Panc1 (cell line): ENCODE results near the gene SLC48A1.

Experiments
- POLR2AphosphoS5 ChIP-seq: IDR thresholded peaks from 2 replicates; pipeline ENCODE4 v1.6.1; 2012; ENCODE audit warnings: mild to moderate bottlenecking, low read depth, low read length, moderate library complexity
- SIN3A ChIP-seq: IDR thresholded peaks from 2 replicates; pipeline ENCODE4 v1.6.1; 2012; ENCODE audit warnings: low read depth, mild to moderate bottlenecking, low read length, moderate library complexity, borderline replicate concordance; ENCODE audit not compliant: insufficient read depth
- TCF7L2 ChIP-seq: IDR thresholded peaks from 2 replicates; pipeline ENCODE4 v1.6.1; 2011; ENCODE audit warnings: mild to moderate bottlenecking, low read depth, low read length, inconsistent platforms
- TF ChIP-seq, protein P1 (sequence below): fragments of 450-650 bp; IDR thresholded peaks from 2 replicates; pipeline ENCODE4 v1.5.1; 2017; ENCODE audit warnings: mild to moderate bottlenecking
- TF ChIP-seq, protein P2 (sequence below), 2 experiments: IDR thresholded peaks; 2 replicates each; pipeline ENCODE4 v1.6.1; 2011 to 2012; ENCODE audit warnings: low read depth in 2 of 2, control low read depth in 1 of 2, low read length in 1 of 2, mild to moderate bottlenecking in 1 of 2, moderate library complexity in 1 of 2; ENCODE audit not compliant: insufficient read depth in 1 of 2

DNA sequence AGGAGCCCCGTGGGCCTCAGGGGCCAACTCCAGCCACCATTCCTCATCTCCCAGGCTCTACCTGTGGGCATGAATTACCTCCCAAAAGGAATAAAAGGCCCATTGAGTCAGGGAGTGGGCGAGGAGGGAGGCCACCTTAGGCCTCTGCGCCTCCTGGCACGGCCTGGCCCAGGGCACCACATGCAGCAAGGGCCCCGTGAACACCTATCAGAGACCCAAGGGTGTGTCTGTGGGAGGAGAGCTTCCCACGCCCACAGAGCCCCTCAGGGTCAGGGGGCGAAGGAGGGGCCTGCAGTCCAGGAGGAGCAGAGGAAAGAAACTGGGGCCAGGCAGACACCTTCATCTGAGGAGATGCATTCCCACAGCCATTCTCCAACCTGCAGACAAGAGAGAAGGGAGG is 26.5 kb upstream of the SLC48A1 start:
- TF ChIP-seq, protein P1, sequence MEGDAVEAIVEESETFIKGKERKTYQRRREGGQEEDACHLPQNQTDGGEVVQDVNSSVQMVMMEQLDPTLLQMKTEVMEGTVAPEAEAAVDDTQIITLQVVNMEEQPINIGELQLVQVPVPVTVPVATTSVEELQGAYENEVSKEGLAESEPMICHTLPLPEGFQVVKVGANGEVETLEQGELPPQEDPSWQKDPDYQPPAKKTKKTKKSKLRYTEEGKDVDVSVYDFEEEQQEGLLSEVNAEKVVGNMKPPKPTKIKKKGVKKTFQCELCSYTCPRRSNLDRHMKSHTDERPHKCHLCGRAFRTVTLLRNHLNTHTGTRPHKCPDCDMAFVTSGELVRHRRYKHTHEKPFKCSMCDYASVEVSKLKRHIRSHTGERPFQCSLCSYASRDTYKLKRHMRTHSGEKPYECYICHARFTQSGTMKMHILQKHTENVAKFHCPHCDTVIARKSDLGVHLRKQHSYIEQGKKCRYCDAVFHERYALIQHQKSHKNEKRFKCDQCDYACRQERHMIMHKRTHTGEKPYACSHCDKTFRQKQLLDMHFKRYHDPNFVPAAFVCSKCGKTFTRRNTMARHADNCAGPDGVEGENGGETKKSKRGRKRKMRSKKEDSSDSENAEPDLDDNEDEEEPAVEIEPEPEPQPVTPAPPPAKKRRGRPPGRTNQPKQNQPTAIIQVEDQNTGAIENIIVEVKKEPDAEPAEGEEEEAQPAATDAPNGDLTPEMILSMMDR, result no peak
- TF ChIP-seq SIN3A (no peak), POLR2AphosphoS5 (no peak), TCF7L2 (no peak)
- TF ChIP-seq, protein P2, sequence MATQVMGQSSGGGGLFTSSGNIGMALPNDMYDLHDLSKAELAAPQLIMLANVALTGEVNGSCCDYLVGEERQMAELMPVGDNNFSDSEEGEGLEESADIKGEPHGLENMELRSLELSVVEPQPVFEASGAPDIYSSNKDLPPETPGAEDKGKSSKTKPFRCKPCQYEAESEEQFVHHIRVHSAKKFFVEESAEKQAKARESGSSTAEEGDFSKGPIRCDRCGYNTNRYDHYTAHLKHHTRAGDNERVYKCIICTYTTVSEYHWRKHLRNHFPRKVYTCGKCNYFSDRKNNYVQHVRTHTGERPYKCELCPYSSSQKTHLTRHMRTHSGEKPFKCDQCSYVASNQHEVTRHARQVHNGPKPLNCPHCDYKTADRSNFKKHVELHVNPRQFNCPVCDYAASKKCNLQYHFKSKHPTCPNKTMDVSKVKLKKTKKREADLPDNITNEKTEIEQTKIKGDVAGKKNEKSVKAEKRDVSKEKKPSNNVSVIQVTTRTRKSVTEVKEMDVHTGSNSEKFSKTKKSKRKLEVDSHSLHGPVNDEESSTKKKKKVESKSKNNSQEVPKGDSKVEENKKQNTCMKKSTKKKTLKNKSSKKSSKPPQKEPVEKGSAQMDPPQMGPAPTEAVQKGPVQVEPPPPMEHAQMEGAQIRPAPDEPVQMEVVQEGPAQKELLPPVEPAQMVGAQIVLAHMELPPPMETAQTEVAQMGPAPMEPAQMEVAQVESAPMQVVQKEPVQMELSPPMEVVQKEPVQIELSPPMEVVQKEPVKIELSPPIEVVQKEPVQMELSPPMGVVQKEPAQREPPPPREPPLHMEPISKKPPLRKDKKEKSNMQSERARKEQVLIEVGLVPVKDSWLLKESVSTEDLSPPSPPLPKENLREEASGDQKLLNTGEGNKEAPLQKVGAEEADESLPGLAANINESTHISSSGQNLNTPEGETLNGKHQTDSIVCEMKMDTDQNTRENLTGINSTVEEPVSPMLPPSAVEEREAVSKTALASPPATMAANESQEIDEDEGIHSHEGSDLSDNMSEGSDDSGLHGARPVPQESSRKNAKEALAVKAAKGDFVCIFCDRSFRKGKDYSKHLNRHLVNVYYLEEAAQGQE (IDR thresholded peaks at IDR 0.05; ENCODE audit: insufficient read depth in 1 of 2, low read depth in 2 of 2, low read length in 1 of 2), result no peak
